HL-60/S4 treated with phorbol 12-myristate 13-acetate at 8.2 ng/mL for 4 days and 3 days (cell line): ENCODE measurements around the gene HIBCH.

Experiments used
- in situ Hi-C: fragments of 300-500 bp; cut with MboI; formaldehyde crosslinking; loops from 2 replicates; pipeline ENCODE4 v1.15.0; 2022; ENCODE audit warnings: low sequenced_read_pairs

The HIBCH gene

GRCh38 chr2:190199530-190199929, 120.1 kb downstream of the HIBCH start:
- in situ Hi-C loops: no loop called here

GRCh38 chr2:190199109-190199508, 120.5 kb downstream of the HIBCH start:
- in situ Hi-C loops: no loop called here

GRCh38 chr2:190197143-190197720, 122.4 kb downstream of the HIBCH start:
- in situ Hi-C loops: no loop called here

DNA sequence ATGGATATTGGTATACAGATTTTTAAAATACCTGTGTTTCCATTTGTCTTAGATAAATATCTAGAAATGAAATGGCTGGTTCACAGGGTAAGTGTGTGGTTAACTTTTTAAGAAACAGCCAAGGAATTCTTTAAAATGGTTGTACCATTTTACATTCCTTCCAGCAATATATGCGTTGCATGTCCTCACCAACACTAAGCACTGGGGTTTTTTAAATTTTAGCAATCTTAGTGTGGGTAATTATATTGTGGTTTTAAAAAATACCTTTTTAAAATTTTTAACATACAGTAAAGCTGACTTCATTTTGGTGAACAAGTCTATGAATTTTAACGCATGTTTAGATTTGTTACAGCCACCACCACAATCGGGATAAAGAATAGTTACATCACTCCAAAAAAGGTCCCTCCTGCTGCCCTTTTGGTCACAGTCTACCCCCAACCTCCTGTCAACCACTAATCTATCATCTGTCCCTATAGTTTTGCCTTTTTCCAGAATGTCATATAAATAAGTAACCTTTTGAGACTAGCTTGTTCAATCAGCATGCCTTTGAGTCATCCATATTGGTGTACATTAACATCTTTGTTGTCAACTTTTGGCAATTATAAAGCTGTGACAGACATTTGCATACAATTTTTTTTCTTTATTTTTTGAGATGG, 129.0 kb downstream of the HIBCH start:
- in situ Hi-C loops: no loop called here

GRCh38 chr2:190188289-190188688, 131.3 kb downstream of the HIBCH start:
- in situ Hi-C loops: no loop called here

DNA sequence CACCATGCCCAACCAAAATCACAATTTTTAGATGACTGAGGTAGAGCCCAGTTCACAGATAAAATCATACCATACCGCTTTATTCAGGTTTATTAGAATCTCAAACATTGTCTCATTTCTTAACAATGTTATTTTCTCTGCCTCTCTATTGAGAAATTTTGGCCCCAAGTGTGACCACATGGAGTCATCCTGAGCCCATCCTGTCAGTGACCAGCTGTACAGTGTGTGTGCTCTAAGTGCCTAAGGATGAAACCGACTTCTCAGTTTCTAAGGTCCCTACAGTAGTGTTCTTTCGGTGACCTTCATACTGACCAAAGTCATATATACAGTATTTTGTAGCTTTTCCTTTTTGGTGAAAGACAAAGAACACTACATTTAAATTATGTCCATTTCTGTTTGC, 133.4 kb downstream of the HIBCH start:
- in situ Hi-C loops: no loop called here

DNA sequence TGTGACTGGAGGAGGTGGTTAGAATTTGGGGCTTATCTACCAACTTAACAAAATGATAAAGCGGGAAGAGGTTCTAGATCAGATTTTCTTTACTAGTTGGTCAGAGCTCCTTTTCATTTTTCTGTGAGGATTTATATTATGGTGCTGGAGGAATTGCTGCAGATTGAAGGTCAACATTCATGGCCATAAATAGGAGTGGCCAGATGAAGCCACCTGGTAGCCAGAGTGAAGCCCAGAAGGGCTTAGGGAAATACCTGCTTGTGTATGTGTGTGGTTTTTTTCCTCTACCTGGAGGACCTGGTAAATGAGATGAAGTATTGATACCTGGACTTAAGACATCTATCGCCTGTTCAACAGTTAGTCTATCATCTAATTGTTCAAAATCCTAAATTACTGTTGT, 134.2 kb downstream of the HIBCH start:
- in situ Hi-C loops: no loop called here

- in situ Hi-C loops: no loop called here
Observed at GRCh38 chr2:190184460-190184859, 135.2 kb downstream of the HIBCH start.

GRCh38 chr2:190183539-190183938, 136.1 kb downstream of the HIBCH start:
- in situ Hi-C loops: no loop called here

- in situ Hi-C loops: no loop called here
Observed at GRCh38 chr2:190182071-190182524, 137.5 kb downstream of the HIBCH start.

DNA sequence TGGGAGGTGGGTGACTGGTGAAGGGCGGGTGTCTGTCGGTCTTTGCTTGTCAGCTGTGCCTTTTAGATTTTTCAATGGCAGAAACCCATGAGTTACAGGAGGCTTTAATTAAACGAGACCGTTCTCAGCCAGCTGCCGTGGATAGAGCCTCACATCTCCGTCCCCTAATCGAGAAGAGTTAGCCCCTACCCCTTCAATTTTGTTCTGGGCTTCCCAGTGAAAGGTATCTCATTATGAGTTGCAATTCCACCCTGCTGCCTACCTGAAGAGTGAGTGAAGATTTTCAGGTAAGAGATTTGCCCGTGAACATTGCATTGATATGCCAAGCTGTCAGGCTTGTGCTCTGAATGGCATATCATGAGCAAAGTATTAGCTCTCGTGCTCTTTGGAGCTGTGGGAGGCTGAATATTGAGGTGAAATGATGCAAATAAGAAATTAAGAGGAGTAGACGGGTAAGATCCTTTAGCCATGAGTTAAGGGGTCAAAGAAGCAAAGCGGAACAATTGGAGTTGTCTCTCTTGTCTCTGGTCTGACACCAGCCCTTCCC, 138.4 kb downstream of the HIBCH start:
- in situ Hi-C loops: no loop called here

GRCh38 chr2:190180313-190181122, 139.1 kb downstream of the HIBCH start:
- in situ Hi-C loops: no loop called here

DNA sequence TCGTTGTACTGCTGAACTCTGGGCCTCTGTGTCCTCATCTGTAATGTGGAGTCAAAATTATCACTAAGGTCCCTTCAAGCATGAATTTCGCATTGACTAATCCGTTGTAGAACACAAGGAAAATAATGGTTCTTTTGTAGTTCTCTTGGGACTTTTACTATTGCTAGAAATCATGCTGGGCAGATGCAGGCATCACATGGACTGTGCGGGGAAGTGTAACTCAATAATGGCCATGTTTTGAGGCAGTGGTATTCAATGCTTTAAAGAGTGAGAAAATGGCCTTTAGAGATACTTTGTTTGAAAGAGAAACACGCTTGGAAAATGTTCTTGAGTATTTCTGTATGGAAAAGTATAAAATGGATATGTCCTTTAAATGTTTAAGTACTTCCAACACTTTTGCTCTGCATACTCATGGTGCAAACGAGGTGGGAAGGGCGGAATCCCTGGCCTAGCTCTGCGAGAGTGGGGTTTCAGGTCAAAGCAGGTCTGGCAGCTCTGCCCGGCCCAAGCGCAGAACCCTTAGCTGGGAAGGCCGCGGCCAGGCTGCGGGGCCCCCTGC, 139.8 kb downstream of the HIBCH start:
- in situ Hi-C loops: no loop called here

- in situ Hi-C loops: no loop called here
Observed at GRCh38 chr2:190178066-190178722, 141.4 kb downstream of the HIBCH start.

DNA sequence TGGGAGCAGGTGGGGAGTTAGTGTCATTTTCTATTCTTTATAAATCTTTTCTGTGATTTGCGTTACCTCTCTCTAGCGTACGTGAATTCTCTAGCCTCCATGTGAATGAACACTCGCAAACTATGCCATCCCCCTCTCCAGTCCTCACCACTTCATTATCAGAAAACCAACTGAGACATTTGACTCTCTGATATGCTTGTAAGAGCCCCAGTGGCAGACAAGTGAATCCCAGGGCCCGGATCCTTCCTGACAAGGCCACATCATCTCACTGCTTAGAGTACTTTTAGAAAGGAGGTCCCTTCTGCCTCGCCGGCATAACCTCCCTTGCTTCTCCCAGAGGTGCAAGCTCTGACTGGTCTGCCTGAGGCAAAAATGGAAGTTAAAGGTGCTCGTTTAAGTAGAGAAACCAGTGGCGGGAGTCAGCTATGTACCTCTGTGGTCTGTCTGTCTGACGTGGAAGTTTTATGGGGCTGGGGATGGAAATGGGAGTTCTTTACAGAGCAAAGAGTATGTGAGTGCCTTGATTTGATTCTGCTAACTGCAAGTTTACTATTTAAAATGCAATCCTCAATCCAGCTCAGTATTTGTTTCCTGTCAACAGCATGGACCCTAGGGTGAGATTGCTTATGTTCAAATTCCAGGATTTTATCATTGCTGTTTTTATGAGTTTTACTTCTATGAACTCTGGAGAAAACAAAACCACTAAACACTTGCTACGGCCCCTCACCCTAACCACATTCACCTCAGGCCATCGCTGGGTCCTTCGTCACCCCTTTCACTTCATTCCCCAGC, 142.2 kb downstream of the HIBCH start:
- in situ Hi-C loops: no loop called here

- in situ Hi-C loops: no loop called here
Observed at GRCh38 chr2:190173392-190173791, 146.2 kb downstream of the HIBCH start.

- in situ Hi-C loops: no loop called here
Observed at GRCh38 chr2:190170673-190171072, 149.0 kb downstream of the HIBCH start.

DNA sequence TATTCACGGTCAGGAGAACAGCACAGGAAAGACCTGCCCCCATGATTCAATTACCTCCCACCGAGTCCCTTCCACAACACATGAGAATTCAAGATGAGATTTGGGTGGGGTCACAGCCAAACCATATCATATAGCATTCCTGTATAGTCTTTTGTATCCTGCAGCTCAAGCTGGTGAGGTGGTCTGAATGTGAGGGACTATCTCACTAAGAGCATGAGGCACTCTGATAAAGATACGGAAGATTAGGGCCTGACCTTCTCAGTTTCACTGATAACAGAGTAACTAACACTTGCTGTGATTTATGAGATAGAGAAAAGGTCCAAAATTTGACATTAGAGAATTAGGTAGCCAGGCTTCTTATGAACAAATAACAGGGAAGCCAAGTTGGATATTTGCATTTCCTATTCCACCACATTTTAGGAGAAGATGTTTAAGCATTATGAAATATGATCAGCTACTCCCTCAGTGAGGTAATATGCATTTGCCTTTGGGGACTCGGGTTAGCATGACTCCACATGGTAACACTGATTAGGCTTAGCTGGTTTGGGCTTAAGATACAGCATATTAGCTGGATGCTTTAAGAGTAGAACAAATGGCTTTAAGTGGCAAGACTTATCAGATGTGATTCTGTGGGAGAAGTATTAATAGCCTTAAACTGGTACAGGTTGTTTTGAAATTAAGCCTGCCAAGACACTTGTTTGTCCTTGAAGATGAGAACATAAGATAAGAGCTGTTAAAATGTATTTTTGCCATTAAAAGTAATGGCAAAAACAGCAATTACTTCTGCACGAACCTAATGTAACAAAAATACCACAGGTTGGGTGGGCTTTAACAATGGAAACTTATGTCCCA, 150.2 kb downstream of the HIBCH start:
- in situ Hi-C loops: no loop called here

- in situ Hi-C loops: no loop called here
Observed at GRCh38 chr2:190167702-190168101, 151.9 kb downstream of the HIBCH start.
